Limb (tissue), 2 donors: ENCODE measurements around the gene MCM7.

Source experiments
- DNase-seq, 2 donors: peaks; one replicate each; pipeline ENCODE4 v3.0.0-alpha.2; 2016; ENCODE audit errors: extremely low spot score in 2 of 2

MCM7 gene

DNA sequence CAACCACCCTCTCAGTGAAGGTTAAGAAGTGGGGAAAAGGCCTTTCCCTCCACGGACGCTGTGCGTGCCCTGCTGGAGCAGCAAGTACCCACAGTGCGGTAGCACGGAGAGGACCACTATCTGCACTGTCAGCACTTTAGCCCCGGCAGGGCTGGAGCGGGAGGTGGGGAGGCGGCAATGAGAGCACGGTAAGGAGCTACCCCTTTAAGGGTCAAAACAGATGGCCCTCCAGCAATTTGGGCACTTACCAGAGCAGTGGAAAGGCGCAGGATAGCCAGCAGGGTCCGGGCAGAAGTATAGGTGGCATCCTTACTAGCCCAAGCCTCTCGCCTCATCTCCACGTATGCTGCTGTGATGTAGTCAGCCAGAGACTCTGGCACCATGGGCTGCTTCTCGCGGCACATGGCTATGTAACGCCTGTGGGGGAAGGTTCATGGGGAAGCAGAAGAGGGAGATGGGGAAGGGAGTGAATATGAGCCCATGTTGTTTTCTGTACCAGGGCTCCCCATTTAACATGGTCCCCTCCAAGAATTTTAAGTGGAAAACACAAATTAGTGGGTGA, 7.2 kb downstream of the MCM7 start:
- DNase-seq, result no peak

DNA sequence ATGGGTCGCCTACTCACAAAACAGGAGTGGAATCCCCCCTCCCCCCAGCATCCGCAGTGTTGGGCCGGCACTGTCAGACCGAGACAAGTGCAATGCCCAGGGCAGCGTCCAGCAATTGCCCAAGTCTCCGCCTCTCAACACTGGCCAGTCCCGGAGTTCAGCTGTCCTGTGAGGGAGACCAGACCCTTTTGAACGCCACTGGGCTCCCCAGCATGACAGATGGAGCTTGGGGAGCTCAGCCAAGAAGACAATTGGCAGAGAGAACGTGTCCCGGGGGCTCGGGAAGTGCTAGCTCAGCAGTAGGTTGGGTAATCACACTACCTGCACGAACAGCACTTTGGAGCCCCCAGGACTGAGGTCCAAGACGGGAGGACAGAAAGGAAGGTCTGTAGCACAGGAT, 7.7 kb downstream of the MCM7 start:
- no peak for DNase-seq

DNA sequence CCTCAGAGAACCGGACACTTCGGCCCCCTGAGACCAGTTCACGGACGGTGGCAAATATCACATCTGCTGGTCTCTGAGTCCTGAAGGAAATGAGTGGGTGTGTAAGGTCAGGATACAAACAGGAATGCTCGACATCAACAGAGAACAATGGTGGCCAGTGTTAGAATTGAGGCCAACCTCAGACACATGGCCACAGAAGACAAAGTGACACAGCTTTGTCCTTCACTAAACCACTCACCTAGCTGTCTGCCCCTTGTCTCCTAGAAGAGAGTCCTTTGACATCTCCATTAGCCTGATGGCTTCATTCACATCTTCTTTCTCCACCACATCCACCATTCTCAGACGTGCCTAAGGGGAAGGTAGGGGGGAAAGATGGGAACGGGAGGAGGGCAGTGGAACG, 8.1 kb downstream of the MCM7 start:
- no peak for DNase-seq

DNA sequence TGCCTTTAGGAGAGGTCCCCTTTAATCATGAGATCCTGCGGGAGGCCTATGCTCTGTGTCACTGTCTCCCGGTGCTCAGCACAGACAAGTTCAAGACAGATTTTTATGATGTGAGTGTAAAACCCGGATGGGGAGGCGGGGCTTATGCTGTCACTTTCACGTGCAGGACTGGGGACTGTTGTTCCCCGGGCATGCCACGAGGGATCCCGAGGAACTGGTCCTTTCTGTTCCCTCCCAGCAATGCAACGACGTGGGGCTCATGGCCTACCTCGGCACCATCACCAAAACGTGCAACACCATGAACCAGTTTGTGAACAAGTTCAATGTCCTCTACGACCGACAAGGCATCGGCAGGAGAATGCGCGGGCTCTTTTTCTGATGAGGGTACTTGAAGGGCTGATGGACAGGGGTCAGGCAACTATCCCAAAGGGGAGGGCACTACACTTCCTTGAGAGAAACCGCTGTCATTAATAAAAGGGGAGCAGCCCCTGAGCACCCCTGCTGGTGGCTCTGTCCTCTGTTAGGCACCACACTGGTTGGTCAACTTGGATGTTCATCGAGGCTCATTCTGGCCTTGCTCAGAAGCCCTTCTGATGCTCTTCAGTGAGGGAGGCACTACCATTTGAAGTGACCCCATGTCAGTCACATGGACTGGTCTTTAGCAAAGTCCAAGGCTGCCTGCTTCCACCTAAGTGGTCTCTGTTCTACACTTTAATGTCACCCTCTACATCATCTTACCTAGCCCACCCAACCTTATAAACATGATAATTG, 9.6 kb downstream of the MCM7 start:
- DNase-seq, result no peak

DNA sequence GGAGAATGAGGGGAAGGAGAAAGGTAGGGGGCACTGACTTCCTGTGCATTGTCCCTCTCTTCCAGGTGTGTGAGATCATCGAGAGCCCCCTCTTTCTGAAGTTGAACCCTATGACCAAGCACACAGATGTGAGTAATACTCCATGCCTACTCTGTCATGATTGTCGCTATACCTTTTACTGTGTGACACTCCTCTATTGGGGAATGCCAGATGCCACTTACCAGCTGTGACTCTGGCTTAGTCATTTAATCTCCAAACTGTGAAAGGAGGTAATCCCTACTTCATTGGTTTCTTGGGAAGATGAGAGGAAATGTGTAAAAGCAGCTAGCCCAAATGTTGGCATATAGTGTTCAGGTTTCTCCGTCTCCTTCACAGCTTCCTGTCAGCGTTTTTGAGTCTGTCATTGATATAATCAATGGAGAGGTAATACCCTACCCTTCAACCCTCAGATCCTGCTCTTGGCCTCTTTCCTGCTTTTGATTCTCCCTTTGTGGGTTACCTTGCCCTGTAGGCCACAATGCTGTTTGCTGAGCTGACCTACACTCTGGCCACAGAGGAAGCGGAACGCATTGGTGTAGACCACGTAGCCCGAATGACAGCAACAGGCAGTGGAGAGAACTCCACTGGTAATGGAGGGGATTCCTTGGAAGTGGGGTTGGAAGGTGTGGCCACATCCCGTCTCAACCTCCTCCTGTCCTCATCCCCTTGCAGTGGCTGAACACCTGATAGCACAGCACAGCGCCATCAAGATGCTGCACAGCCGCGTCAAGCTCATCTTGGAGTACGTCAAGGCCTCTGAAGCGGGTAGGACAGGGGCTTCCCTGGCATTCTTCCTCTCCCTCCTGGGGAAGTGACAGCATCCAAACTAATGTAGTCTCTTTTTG, 10.4 kb downstream of the MCM7 start:
- DNase-seq, result no peak

DNA sequence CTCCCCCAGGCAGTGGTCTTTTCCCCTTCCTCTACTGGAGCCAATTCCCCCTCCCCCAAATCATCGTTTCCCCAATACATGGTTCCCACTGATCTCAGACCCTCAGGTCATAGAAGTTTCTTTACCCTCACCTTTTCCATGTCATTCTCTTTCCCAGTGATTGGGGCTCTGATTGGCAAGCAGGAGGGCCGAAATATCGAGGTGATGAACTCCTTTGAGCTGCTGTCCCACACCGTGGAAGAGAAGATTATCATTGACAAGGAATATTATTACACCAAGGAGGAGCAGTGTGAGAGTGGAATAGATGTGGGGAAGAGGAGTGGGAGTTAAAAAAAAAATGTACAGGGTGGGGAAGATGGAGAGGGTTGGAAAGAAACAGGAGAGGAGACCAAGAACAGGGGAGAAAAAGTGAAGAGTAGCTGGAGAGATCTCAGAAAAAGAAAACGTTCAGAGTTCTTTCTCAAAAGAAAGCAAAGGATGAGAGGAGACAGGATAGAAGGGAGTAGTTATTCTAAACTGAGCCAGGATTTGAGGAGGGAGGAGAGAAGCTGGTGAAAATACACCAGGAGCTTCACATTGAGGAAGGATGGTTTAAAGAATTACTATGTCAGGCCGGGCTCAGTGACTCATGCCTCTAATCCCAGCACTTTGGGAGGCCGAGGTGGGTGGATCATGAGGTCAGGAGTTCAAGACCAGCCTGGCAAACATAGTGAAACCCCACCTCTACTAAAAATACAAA, 11.6 kb downstream of the MCM7 start:
- DNase-seq, result no peak

DNA sequence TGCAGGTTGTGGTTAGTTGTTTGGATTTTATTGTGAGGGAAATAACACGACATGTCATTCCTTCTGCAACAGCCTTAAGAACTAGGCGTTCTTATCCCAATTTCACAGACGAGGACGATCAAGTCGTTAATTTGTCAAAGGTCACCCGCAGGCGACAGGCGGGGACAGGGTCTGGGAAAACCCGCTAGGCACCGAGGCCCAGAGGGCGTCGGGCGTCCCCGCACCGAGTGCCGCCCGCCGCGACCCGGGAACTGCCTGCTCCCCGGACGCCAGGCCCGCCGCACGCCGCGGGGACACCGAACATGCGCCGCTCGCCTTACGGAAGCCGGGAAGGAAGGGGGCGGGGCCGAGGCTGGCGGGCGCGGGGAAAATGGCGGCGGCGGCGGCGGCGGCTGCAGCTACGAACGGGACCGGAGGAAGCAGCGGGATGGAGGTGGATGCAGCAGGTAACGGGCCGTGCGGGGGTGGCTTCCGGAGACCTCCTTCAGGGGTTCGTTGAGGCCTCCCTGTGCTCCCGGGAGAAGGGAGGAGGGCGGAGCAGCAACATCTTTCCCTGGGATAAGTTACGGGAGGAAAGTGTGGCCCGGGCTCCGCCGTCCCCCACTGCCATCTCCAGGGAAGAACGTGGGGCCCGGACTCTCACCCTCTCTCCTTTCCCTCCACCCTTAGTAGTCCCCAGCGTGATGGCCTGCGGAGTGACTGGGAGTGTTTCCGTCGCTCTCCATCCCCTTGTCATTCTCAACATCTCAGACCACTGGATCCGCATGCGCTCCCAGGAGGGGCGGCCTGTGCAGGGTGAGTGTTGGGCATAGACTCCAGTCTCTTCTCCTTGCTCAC, 12.4 kb downstream of the MCM7 start, which contains the start of gene COPS6:
Gene COPS6 (plus strand): TSS at position 349 of the 837 bp plus-strand sequence. CDS start 22 bp downstream, at position 371.
- DNase-seq, result peak; percentile 62 to 91

DNA sequence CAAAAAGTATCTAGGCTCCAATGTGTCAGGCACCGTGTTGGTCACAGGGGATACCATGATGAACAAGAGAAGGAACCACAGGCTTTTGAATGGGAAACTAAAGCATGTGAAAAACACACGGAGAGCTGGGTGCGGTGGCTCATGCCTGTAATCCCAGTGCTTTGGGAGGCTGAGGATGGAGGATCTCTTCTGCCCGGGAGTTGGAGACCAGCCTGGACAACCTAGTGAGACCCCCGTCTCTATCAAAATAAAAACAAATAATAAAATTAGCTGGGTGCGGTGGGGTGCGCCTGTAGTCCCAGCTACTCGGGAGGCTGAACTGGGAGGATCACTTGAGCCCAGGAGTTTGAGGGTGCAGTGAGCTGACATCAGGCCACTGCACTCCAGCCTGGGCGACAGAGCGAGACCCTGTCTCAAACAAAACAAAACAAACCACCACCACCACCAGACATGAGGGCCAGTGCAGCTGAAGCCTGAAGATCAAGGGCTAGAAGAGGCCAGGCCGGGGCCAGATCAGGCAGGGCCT, 13.0 kb downstream of the MCM7 start:
- DNase-seq, result no peak

DNA sequence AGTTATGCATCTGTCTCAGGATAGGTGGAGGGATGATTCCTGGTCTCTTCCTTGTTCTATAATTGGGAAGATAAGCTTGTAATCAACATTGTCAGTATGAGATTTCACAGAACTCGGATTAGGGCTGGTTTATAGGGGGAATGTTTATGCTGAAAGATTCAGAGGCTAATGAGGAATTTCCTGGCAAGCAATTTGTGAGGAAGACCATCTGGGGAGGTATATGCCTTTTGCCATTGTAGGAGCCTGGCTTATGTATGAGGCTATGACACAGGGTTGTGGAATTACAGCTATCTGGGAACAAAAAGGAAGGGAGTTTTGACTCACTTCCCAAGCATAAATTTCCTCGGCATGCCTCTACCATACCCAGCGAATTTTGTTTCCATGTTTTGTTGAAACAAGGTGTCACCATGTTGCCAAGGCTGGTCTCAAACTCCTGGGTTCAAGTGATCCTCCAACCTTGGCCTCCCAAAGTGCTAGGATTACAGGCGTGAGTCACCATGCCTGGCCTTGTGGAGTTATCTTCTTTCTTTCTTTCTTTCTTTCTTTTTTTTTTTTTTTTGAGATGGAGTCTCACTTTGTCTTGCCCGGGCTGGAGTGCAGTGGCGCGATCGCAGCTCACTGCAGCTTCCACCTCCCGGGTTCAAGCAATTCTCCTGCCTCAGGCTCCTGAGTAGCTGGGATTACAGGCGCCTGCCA, 14.0 kb downstream of the MCM7 start:
- no peak for DNase-seq

DNA sequence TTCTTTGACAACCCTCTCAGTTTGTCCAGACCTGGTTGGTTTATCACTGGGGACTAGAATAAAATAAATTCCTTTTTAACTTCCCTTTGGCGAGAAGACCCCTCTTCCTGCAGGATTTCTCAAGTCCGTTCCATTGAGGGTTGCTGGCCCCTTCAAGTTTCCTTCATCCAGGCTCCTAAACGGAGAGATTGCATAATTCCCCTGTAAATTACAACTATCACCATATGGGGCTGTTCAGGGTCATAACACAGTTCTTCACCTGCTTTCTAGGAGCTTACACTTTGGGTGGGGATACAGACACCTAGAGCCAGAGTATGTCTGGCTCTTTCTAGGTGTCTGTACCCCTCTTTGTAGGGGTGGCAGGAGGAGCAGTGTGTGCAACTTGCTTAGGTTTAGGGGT, 15.7 kb downstream of the MCM7 start:
- DNase-seq, result no peak

DNA sequence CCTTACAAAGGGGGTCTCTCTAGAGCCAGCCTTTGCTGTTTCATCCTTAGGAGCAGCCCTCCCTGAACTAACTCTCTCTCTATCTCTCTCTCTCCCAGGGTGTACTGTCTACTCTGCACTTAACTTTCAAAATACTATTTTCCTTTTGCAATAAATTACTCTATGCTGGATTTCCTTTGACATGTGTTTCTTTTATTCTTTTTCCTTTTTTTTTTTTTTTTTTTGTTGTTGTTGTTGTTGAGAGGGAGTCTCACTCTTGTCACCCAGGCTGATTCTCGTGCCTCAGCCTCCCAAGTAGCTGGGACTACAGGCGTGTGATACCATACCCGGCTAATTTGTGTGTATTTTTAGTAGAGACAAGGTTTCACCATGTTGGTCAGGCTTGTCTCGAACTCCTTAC, 18.2 kb downstream of the MCM7 start:
- DNase-seq, result no peak

DNA sequence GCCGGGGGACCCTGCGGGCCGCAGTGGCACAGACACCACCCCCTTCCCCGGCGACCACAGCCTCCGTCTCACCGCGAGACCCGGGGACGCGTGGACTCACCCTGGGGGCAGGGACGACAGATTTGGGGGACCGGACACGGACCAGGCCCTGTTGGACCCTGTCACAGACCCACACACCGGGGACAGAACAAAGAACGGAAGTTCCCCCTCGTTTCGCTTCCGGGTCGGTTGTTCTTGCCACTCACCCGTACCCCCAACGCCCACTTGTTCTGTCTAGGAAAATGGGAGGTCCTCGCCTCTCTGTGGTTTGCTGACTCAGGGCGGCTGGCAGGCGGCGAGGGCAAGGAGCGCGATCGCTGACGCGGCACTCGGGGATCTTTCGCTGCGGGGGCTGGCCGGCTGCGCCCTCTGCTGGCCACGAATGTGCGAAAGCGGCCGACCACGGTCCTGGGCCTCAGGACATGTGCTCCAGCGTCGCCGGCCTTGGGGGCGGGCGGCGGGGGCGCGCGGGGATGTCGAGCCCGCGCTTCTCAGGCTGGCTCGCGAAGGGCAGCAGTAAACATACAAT, 19.6 kb downstream of the MCM7 start, which contains the start of gene ZNF3:
Gene ZNF3 (minus strand): TSS at position 189 of the 568 bp plus-strand sequence. CDS start 4,366 bp downstream, outside the sequence.
- DNase-seq, result peak; percentile 97 to 98

DNA sequence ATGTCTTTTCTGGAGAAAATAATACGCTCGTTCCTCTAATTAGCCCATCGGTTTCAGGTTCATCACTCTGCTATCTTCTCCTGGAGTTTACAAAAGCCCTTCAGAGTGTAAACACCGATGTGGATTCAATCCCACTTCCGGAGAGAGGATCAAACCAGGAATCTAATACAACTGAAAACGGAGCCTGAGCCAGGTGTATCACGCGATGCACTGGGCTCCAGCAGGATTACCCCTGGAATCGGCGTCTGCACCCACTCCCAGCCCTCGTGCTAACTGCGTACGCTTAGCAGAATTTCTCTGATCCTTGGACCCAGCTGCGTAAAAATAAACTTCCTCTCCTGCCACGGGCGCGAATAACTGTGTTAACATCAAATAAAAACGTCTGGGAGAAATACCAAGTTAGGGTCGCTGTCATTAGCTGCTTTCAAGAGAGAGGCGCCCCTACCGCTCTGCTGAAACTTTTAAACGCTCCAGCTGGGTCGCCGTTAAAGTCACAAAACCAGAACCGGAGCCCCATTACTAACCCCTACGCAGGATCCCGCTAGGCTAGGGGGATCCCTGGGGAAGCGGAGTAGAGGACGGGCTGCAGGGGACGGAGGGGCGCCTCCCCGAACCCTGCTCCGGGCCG, 20.2 kb downstream of the MCM7 start:
- DNase-seq, result no peak

DNA sequence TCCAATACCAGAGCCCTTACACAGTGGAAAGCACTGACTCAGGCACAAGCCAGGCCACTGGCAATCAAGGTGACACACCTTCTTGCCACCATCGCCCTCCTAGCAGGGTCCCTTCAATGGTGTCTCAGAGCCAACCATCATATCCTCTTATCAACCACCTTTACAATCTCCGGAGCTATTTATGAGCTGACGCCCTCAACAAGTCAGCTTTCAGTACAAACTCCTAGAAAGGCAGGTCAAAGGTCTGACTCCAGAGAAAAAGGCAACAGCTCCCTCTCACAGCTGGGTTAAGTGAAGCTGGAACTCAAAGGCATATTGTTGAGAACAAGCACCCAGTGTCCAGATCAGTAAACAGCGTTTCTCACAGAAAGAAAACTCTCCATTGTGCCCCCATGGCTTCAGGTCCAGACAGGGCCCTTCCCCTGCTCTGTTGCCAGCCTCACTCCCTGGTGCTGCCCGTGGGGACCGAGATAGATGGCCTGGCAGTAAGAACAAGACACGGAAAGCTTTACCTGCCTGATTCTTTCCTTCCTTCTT, 22.1 kb downstream of the MCM7 start:
- no peak for DNase-seq

DNA sequence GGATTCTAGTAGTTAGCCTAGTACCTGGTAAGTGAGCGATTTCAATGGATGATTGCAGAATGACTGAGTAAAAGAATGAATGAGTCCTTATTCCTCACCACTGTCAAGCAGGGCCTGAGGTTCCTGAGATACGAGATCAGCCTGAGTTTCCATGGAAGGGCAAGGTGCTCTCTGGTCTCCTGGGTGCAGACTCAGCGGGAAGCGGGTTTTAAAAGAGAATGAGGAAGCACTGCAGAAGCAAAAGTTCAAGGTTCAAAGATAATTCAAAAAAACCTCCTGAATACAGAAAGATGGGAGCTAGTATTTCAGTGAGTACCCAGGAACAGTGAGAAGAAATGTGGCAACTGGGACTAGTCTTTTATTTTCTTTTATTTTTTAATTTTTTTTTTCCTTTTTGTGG, 24.0 kb downstream of the MCM7 start:
- no peak for DNase-seq

DNA sequence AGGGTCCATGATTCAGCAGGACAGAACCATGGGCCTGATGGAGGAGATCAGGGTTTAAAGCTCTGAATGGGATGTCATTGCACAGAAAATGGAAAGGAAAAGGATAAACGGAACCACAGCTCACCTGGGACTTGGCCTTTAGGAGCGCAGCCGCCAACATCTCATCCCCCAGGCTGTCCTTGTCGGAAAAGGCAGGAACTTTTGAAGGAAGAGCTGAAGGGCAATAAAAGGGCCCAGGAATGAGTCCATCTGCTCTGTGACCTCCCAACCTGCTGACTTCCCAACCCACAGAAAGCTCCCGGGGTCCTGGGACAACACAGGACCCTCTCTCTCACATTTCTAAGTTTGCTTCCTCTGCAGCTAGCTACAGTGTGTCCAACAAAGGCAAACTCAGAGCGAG, 25.8 kb downstream of the MCM7 start:
- no peak for DNase-seq

DNA sequence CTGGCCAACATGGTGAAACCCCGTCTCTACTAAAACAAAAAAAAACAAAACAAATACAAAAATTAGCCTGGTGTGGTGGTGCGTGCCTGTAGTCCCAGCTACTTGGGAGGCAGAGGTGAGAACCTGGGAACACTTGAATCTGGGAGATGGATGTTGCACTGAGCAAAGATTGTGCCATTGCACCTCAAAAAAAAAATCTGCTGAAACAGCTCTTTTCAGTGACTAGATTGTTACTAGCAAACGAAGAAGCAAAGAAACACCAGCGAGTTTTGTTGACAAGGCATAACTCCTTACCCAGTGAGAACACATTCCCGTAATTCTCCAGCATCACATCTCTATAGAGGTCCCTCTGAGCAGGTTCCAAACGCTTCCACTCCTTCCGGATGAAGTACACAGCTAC, 26.4 kb downstream of the MCM7 start:
- no peak for DNase-seq

DNA sequence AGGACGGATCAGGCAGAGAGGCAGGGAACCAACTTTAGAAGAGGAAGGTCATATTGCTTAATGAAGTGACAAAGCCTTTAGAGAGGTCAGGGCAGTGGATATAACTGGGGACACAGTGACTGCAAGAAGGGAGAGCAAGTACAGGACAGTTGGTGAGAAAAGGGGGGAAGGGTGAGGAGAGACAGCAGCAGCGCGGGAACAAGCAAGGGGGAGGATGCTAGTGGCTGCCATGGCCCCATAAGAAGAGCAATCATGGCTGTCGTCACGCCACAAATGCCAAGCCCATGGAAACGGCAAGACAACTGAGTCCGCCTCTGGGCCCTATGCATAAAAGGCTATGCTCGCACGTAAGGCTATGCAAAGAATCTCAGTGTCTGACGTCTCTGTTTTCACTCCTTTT, 28.7 kb downstream of the MCM7 start:
- DNase-seq, result no peak
